Endothelial cell of umbilical vein (primary cell): ENCODE measurements around the gene PRSS21. TPM values are rescaled to one million over a fixed set of nuclear protein-coding genes. Genes with fewer than 3 reads are reported as not detected.

Experiments used
- BruUV-seq: library from RNA; stranded (reverse); fragments of 400-500 nt; replicated peaks from 2 replicates; lab custom pipeline; 2021; lab: Mats Ljungman, UMichigan
- CTCF ChIA-PET: fragments of 300-600, 350-600 bp; sonication (Branson Sonifier 250); formaldehyde crosslinking; loops from one replicate; lab custom pipeline; 2021; ENCODE audit warnings: antibody characterized with exemption, inconsistent platforms; lab: Charles Lee
- POLR2A ChIA-PET: fragments of 300-600, 350-600 bp; sonication (Branson Sonifier 250); formaldehyde crosslinking; loops from one replicate; lab custom pipeline; 2021; ENCODE audit warnings: antibody characterized with exemption, inconsistent platforms; lab: Charles Lee
- DNase-seq: peaks from one replicate; pipeline ENCODE4 v3.0.0-alpha.2; 2011; ENCODE audit warnings: low read depth, low spot score
- FAIRE-seq: peaks from 2 replicates; lab custom pipeline; 2011; peaks lifted over from hg19 to GRCh38; lab: Jason Lieb, UNC
- H2AFZ ChIP-seq: 2 replicates; pipeline ENCODE4 v1.6.0; 2012; ENCODE audit warnings: low read depth, low read length, control low read depth, inconsistent platforms
- H3K27ac ChIP-seq: 2 replicates; pipeline ENCODE4 v1.5.1; 2011; ENCODE audit warnings: low read depth, mild to moderate bottlenecking, control low read depth, low read length, moderate library complexity; ENCODE audit not compliant: insufficient read depth
- H3K27me3 ChIP-seq, 2 experiments: 2 replicates each; pipeline versions ENCODE4 v1.6.0 to v1.6.1; 2011; ENCODE audit warnings: low read length in 2 of 2, mixed read lengths in 1 of 2; ENCODE audit not compliant: control insufficient read depth in 2 of 2, insufficient read depth in 2 of 2
- H3K36me3 ChIP-seq, 2 experiments: 2 replicates in 1 of 2; 3 replicates in 1 of 2; pipeline ENCODE4 v1.5.1; 2011; ENCODE audit warnings: low read length in 2 of 2, mild to moderate bottlenecking in 1 of 2, moderate library complexity in 1 of 2; ENCODE audit not compliant: control insufficient read depth in 2 of 2, insufficient read depth in 2 of 2; ENCODE audit errors: extremely low read depth in 1 of 2
- H3K4me1 ChIP-seq: 3 replicates; pipeline ENCODE4 v1.5.1; 2011; ENCODE audit warnings: mild to moderate bottlenecking, low read length; ENCODE audit not compliant: control insufficient read depth, insufficient read depth; ENCODE audit errors: extremely low read depth
- H3K4me2 ChIP-seq: 2 replicates; pipeline ENCODE4 v1.6.1; 2011; ENCODE audit warnings: low read length, control low read depth, mixed read lengths; ENCODE audit not compliant: insufficient read depth
- H3K4me3 ChIP-seq, 3 experiments: fragments of 200-600 bp in 1 of 3; sonication (generic), shearing (Covaris generic) in 1 of 3; replicated peaks in 1 of 3; 2 replicates each; pipeline ENCODE4 v1.5.1; 2011 to 2016; ENCODE audit warnings: control low read depth in 3 of 3, low read length in 3 of 3, mild to moderate bottlenecking in 2 of 3, inconsistent platforms in 1 of 3, low read depth in 1 of 3, moderate library complexity in 1 of 3; ENCODE audit not compliant: insufficient read depth in 1 of 3
- H3K79me2 ChIP-seq: 2 replicates; pipeline ENCODE4 v1.6.0; 2012; ENCODE audit warnings: low read length, inconsistent platforms; ENCODE audit not compliant: control insufficient read depth, insufficient read depth
- H3K9ac ChIP-seq: replicated peaks from 2 replicates; pipeline ENCODE3; 2011; ENCODE audit warnings: low read length, control low read depth; ENCODE audit not compliant: insufficient read depth; ENCODE audit errors: extremely low read depth
- H3K9me1 ChIP-seq: replicated peaks from 3 replicates; pipeline ENCODE4 v1.6.0; 2011; ENCODE audit warnings: mild to moderate bottlenecking, low read length; ENCODE audit not compliant: control insufficient read depth, insufficient read depth; ENCODE audit errors: extremely low read depth
- H3K9me3 ChIP-seq: replicated peaks from 2 replicates; pipeline ENCODE4 v1.5.1; 2012; ENCODE audit warnings: low read length, inconsistent platforms; ENCODE audit not compliant: control insufficient read depth, insufficient read depth
- H4K20me1 ChIP-seq: replicated peaks from 2 replicates; pipeline ENCODE3; 2011; ENCODE audit warnings: mild to moderate bottlenecking, low read length; ENCODE audit not compliant: control insufficient read depth, insufficient read depth; ENCODE audit errors: extremely low read depth
- EZH2 ChIP-seq: IDR thresholded peaks from 2 replicates; pipeline ENCODE4 v1.6.1; 2012; ENCODE audit warnings: borderline replicate concordance, low read depth, mild to moderate bottlenecking, moderate library complexity, low read length, inconsistent platforms; ENCODE audit not compliant: severe bottlenecking
- FOS ChIP-seq: IDR thresholded peaks from 2 replicates; pipeline ENCODE4 v1.6.1; 2011; ENCODE audit warnings: mild to moderate bottlenecking, low read length, moderate library complexity, borderline replicate concordance; ENCODE audit not compliant: insufficient read depth
- GATA2 ChIP-seq: IDR thresholded peaks from 2 replicates; pipeline ENCODE4 v1.7.0; 2011; ENCODE audit warnings: low read depth, mild to moderate bottlenecking, moderate library complexity, mixed read lengths, low read length; ENCODE audit not compliant: insufficient read length, insufficient read depth
- JUN ChIP-seq: IDR thresholded peaks from 2 replicates; pipeline ENCODE4 v1.6.1; 2011; ENCODE audit warnings: borderline replicate concordance, low read depth; ENCODE audit not compliant: insufficient read length, insufficient read depth
- MYC ChIP-seq: IDR thresholded peaks from one replicate; pipeline ENCODE4 v1.6.1; 2011; ENCODE audit warnings: mild to moderate bottlenecking, low read depth, low read length
- POLR2A ChIP-seq: IDR thresholded peaks from 2 replicates; pipeline ENCODE4 v1.6.1; 2012; ENCODE audit warnings: low read depth, mild to moderate bottlenecking, control low read depth, low read length
- POLR2AphosphoS5 ChIP-seq: IDR thresholded peaks from 2 replicates; pipeline ENCODE4 v1.6.1; 2012; ENCODE audit warnings: low read depth, mild to moderate bottlenecking, control low read depth, low read length, moderate library complexity; ENCODE audit not compliant: insufficient read depth
- dilution Hi-C: fragments of 300-500 bp; cut with MboI; formaldehyde crosslinking; loops from one replicate; pipeline ENCODE4 v1.15.0; 2019; ENCODE audit warnings: low sequenced_read_pairs; ENCODE audit not compliant: extremely low pct_ligation_motif_present
- intact Hi-C: fragments of 100-400 bp; cut with micrococcal nuclease; formaldehyde crosslinking; loops from one replicate; pipeline ENCODE4 v1.10.0; 2022
- polyA plus RNA-seq, 4 experiments: library from polyadenylated mRNA; depleted of rRNA in 3 of 4; stranded (reverse) in 3 of 4; unstranded in 1 of 4; fragments of >200 nt; gene quantifications; 2 replicates each; pipeline versions ENCODE4 v1.2.1 to v1.2.3, GENCODE V29; 2011 to 2012; ENCODE audit warnings: missing spikeins in 1 of 4
- total RNA-seq: library from RNA; stranded (reverse); gene quantifications from 2 replicates; pipeline ENCODE4 v1.2.3, GENCODE V29; 2021
- TF ChIP-seq, protein P1 (sequence below): IDR thresholded peaks from 2 replicates; pipeline ENCODE4 v1.6.1; 2011; ENCODE audit not compliant: insufficient read depth, insufficient read length
- TF ChIP-seq, protein P2 (sequence below), 2 donors: IDR thresholded peaks; 1 replicate in 1 of 2; 2 replicates in 1 of 2; pipeline ENCODE4 v1.5.1; 2011; ENCODE audit warnings: low read length in 2 of 2, mild to moderate bottlenecking in 2 of 2, moderate library complexity in 2 of 2, control low read depth in 1 of 2, inconsistent platforms in 1 of 2, low read depth in 1 of 2; ENCODE audit not compliant: insufficient read depth in 1 of 2; ENCODE audit errors: extremely low read depth in 1 of 2

PRSS21 gene
- total and polyA plus RNA-seq, 2 donors (not counting 3 experiments of a cell fraction or from before 2014, with no cell fraction given) = 0.28 TPM; not detected in 1

DNA sequence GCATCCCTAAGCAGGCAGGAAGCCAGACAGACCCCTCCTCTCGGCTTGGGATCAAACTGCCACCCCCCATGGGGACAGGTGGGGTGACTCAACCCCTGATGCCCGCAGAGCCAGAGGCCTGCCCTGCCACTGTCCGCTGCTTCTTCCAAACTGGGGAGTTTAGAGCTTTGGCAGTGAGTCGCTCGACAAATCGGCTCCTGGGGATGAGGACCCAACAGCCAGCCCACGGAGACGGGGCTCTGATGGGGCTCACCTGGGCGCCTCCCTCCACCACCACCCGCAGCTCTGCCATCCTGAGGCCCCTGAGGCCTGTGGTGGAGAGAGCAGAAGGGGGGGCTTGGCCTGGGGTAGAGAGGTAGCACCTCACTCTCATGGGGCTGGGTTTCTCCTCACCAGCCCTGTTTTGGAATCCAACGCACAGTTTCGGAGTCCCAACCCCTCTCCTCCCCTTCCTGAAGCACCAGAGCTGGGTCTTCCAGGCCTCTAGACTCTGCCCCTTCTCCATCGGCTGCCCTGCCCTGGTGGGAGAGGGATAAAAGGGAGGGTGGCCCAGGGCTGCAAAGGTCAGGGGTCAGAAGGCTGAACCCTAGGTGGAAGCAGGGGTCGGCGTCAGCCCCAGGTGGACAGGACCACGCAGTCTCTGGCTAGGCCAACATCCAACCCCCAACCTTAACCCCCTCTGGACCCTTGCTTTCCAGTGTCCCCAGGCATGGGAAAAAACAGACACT is 35.1 kb downstream of the PRSS21 start:
- no peak overlapping the region for H3K27ac ChIP-seq
- no peaks in the 10 kb centered on the region for H3K9me1 ChIP-seq
- no peaks in the 10 kb centered on the region for H3K79me2 ChIP-seq
- H2AFZ ChIP-seq = no peak overlapping the region
- H3K4me3 ChIP-seq = no peak overlapping the region
- intact Hi-C loops (no loop called here), dilution Hi-C loops (no loop called here)
- ChIA-PET POLR2A (no interaction called here), CTCF (interaction anchor here (0.9 kb wide), 1 partner anchor 13 kb away, joined by 3 read pairs; no protein-coding TSS in a partner anchor)
- DNase-seq (no peak), FAIRE-seq (no peak)
- H3K4me2 ChIP-seq = no peak overlapping the region
- TF ChIP-seq, protein P1, sequence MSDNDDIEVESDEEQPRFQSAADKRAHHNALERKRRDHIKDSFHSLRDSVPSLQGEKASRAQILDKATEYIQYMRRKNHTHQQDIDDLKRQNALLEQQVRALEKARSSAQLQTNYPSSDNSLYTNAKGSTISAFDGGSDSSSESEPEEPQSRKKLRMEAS = no peak
- TF ChIP-seq GATA2 = no peak
- TF ChIP-seq MYC = no peak
- TF ChIP-seq JUN = no peak
- no peak for TF ChIP-seq POLR2A
- no peak for TF ChIP-seq POLR2AphosphoS5
- TF ChIP-seq EZH2 = no peak
- TF ChIP-seq, protein P2, sequence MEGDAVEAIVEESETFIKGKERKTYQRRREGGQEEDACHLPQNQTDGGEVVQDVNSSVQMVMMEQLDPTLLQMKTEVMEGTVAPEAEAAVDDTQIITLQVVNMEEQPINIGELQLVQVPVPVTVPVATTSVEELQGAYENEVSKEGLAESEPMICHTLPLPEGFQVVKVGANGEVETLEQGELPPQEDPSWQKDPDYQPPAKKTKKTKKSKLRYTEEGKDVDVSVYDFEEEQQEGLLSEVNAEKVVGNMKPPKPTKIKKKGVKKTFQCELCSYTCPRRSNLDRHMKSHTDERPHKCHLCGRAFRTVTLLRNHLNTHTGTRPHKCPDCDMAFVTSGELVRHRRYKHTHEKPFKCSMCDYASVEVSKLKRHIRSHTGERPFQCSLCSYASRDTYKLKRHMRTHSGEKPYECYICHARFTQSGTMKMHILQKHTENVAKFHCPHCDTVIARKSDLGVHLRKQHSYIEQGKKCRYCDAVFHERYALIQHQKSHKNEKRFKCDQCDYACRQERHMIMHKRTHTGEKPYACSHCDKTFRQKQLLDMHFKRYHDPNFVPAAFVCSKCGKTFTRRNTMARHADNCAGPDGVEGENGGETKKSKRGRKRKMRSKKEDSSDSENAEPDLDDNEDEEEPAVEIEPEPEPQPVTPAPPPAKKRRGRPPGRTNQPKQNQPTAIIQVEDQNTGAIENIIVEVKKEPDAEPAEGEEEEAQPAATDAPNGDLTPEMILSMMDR (IDR thresholded peaks at IDR 0.05; ENCODE audit: extremely low read depth in 1 of 2, insufficient read depth in 1 of 2, low read depth in 1 of 2, low read length in 2 of 2) = no peak
- TF ChIP-seq FOS = no peak
- H3K36me3 ChIP-seq = no peaks in the 10 kb centered on the region
- H3K27me3 ChIP-seq = peaks cover 0 to 2% of the 10 kb centered on the region in 2 experiments
- H3K9me3 ChIP-seq = peaks cover 2% of the 10 kb centered on the region
- no peak overlapping the region for H3K9ac ChIP-seq
- no TSS peak for BruUV-seq
- no peaks in the 10 kb centered on the region for H4K20me1 ChIP-seq
- no peaks in the 10 kb centered on the region for H3K4me1 ChIP-seq
